COLO668 (cell line): ENCODE measurements around the gene SYNDIG1L.
"Not testable (repeated sequence)": the region's sequence is repeated elsewhere in the genome, so short reads cannot be mapped to it uniquely, and the experiment has no call there.

Source experiments
- DNase-seq: peaks from one replicate; lab custom pipeline; 2025; ENCODE audit not compliant: unreplicated experiment; lab: John Stamatoyannopoulos, UW

SYNDIG1L gene

GRCh38 chr14:74403619-74404417 is 22.2 kb downstream of the SYNDIG1L start:
- DNase-seq: no peak

- DNase-seq: no peak
Observed at GRCh38 chr14:74402401-74403251, 23.4 kb downstream of the SYNDIG1L start.

GRCh38 chr14:74401504-74402241 is 24.3 kb downstream of the SYNDIG1L start:
- peak; percentile 68 for DNase-seq

GRCh38 chr14:74400919-74401503 is 25.0 kb downstream of the SYNDIG1L start:
- no peak for DNase-seq

GRCh38 chr14:74400031-74400685 is 25.9 kb downstream of the SYNDIG1L start:
- DNase-seq: peak; percentile 58

- no peak for DNase-seq
Observed at GRCh38 chr14:74395094-74395493, 30.9 kb downstream of the SYNDIG1L start.

GRCh38 chr14:74394549-74394948 is 31.5 kb downstream of the SYNDIG1L start:
- no peak for DNase-seq

- DNase-seq: peak; percentile 20
Observed at GRCh38 chr14:74392616-74393570, 33.1 kb downstream of the SYNDIG1L start.

GRCh38 chr14:74391479-74391878 is 34.5 kb downstream of the SYNDIG1L start:
- no peak for DNase-seq

- DNase-seq: not testable (repeated sequence)
Observed at GRCh38 chr14:74390505-74390904, 35.5 kb downstream of the SYNDIG1L start.

GRCh38 chr14:74389980-74390379 is 36.0 kb downstream of the SYNDIG1L start:
- peak; percentile 42 for DNase-seq

- no peak for DNase-seq
Observed at GRCh38 chr14:74382231-74382630, 43.8 kb downstream of the SYNDIG1L start.

- not testable (repeated sequence) for DNase-seq
Observed at GRCh38 chr14:74381571-74381970, 44.4 kb downstream of the SYNDIG1L start.

GRCh38 chr14:74380845-74381244 is 45.2 kb downstream of the SYNDIG1L start:
- no peak for DNase-seq

GRCh38 chr14:74380172-74380571 is 45.8 kb downstream of the SYNDIG1L start:
- DNase-seq: no peak

GRCh38 chr14:74377976-74378690 is 47.9 kb downstream of the SYNDIG1L start:
- no peak for DNase-seq

GRCh38 chr14:74368441-74368840 is 57.6 kb downstream of the SYNDIG1L start:
- no peak for DNase-seq

- DNase-seq: no peak
Observed at GRCh38 chr14:74368026-74368425, 58.0 kb downstream of the SYNDIG1L start.
